ENCODE results near the gene ACYP2.

ACYP2 gene

GRCh38 chr2:54342603-54343002, 227.2 kb downstream of the ACYP2 start:
- H3K4me3 ChIP-seq (ENCODE audit: low read depth, low read length): no peak overlapping the region
- H3K27me3 ChIP-seq (ENCODE audit: insufficient read depth, low read depth, severe bottlenecking): no peaks in the 10 kb centered on the region
- DNase-seq: no peak
- H3K9me3 ChIP-seq (ENCODE audit: severe bottlenecking): no peaks in the 10 kb centered on the region
- TF ChIP-seq CTCF (IDR thresholded peaks at IDR 0.05; ENCODE audit: low read depth, low read length): no peak
- no peaks in the 10 kb centered on the region for H3K36me3 ChIP-seq
- H3K27ac ChIP-seq: no peak overlapping the region

DNA sequence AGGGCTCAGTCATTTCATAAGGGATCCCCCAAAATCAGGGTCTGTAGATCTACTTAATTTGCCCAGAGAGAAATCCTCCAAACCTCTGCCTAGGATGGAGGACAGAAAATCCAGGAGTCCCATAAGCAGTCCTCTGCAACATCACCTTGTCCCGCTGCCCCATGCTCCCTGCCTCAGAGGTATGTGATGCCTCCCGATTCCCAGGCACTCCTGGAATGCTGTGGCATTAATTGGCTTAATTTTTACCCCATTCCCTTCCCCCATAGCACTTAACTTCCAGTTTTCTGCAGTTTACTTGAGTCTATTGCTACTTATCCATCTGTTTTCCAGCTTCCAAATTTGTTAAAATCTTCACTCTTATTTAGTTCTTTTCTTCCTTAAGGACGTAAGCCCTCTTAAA, 232.2 kb downstream of the ACYP2 start:
- Histone ChIP-seq H3K9me3 (ENCODE audit: severe bottlenecking) (no peaks in the 10 kb centered on the region), H3K36me3 (no peaks in the 10 kb centered on the region), H3K4me3 (ENCODE audit: low read depth, low read length) (no peak overlapping the region), H3K27ac (no peak overlapping the region), H3K27me3 (ENCODE audit: insufficient read depth, low read depth, severe bottlenecking) (no peaks in the 10 kb centered on the region)
- no peak for TF ChIP-seq CTCF (IDR thresholded peaks at IDR 0.05; ENCODE audit: low read depth, low read length)
- no peak for DNase-seq

DNA sequence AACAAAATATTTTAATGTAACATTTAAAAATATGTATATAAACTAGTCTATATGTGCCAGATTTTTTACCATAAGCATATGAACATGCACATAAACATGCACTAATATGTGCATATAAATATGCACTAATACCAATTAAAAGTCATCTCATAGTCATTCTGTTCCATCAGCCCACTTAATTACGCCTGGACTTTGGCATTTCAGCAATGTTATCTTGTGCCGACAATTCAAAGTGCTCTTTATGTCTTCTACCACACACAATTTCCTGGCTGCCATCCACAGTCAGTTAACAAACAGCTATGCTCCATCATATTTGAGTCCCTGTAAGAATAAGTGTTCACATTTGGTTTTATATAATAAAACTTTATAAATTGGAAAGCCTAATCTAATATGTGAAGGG, 233.2 kb downstream of the ACYP2 start:
- Histone ChIP-seq H3K27ac (no peak overlapping the region), H3K9me3 (ENCODE audit: severe bottlenecking) (no peaks in the 10 kb centered on the region), H3K36me3 (no peaks in the 10 kb centered on the region), H3K4me3 (ENCODE audit: low read depth, low read length) (no peak overlapping the region), H3K27me3 (ENCODE audit: insufficient read depth, low read depth, severe bottlenecking) (no peaks in the 10 kb centered on the region)
- no peak for TF ChIP-seq CTCF (IDR thresholded peaks at IDR 0.05; ENCODE audit: low read depth, low read length)
- DNase-seq: no peak

GRCh38 chr2:54350426-54350825, 235.0 kb downstream of the ACYP2 start:
- Histone ChIP-seq H3K4me3 (ENCODE audit: low read depth, low read length) (no peak overlapping the region), H3K9me3 (ENCODE audit: severe bottlenecking) (no peaks in the 10 kb centered on the region), H3K27me3 (ENCODE audit: insufficient read depth, low read depth, severe bottlenecking) (no peaks in the 10 kb centered on the region), H3K36me3 (no peaks in the 10 kb centered on the region), H3K27ac (no peak overlapping the region)
- TF ChIP-seq CTCF (IDR thresholded peaks at IDR 0.05; ENCODE audit: low read depth, low read length): no peak
- no peak for DNase-seq

- no peak for TF ChIP-seq CTCF (IDR thresholded peaks at IDR 0.05; ENCODE audit: low read depth, low read length)
- no peak for DNase-seq
Measured at GRCh38 chr2:54353216-54353615, 237.8 kb downstream of the ACYP2 start.

More at GRCh38 chr2:54353216-54353615, 237.8 kb downstream of the ACYP2 start:
- Histone ChIP-seq H3K27ac (no peak overlapping the region), H3K9me3 (ENCODE audit: severe bottlenecking) (no peaks in the 10 kb centered on the region), H3K36me3 (no peaks in the 10 kb centered on the region), H3K4me3 (ENCODE audit: low read depth, low read length) (no peak overlapping the region), H3K27me3 (ENCODE audit: insufficient read depth, low read depth, severe bottlenecking) (no peaks in the 10 kb centered on the region)

Measured in WERI-Rb-1 (cell line).